H9 (cell line): ENCODE data around the gene APOA1. TPM values are rescaled to one million over a fixed set of nuclear protein-coding genes. Genes with fewer than 3 reads are reported as not detected.
A peak's percentile ranks its signal among the peaks of the same experiment; 100 is the strongest.

Source experiments
- DNase-seq: peaks from one replicate; pipeline ENCODE4 v3.0.0-alpha.2; 2017
- H2AFZ ChIP-seq: one replicate; pipeline ENCODE4 v1.6.1; 2013; ENCODE audit warnings: mild to moderate bottlenecking, low read length, control low read depth, moderate library complexity
- H2AK5ac ChIP-seq: 2 replicates; pipeline ENCODE4 v1.6.1; 2013; ENCODE audit warnings: low read length, control low read depth, mixed read lengths; ENCODE audit not compliant: insufficient read length
- H2BK120ac ChIP-seq: one replicate; pipeline ENCODE4 v1.6.1; 2013; ENCODE audit warnings: low read depth, mild to moderate bottlenecking, low read length, control low read depth, inconsistent platforms; ENCODE audit not compliant: poor library complexity, severe bottlenecking
- H2BK12ac ChIP-seq: 2 replicates; pipeline ENCODE4 v1.6.1; 2013; ENCODE audit warnings: low read length, control low read depth, mixed read lengths, low read depth; ENCODE audit not compliant: insufficient read length
- H2BK15ac ChIP-seq: 2 replicates; pipeline ENCODE4 v1.6.1; 2013; ENCODE audit warnings: low read depth, low read length, control low read depth
- H2BK20ac ChIP-seq: one replicate; pipeline ENCODE4 v1.6.1; 2013; ENCODE audit warnings: low read depth, mild to moderate bottlenecking, low read length, control low read depth, inconsistent platforms; ENCODE audit not compliant: poor library complexity, severe bottlenecking
- H2BK5ac ChIP-seq: 2 replicates; pipeline ENCODE4 v1.6.1; 2013; ENCODE audit warnings: low read length, control low read depth, mixed read lengths; ENCODE audit not compliant: insufficient read length
- H3K14ac ChIP-seq: 2 replicates; pipeline ENCODE4 v1.6.1; 2013; ENCODE audit warnings: low read length, control low read depth; ENCODE audit not compliant: insufficient read depth
- H3K18ac ChIP-seq: 2 replicates; pipeline ENCODE4 v1.6.1; 2013; ENCODE audit warnings: low read depth, mild to moderate bottlenecking, mixed read lengths, low read length, control low read depth; ENCODE audit not compliant: insufficient read length
- H3K23ac ChIP-seq: 2 replicates; pipeline ENCODE4 v1.6.1; 2013; ENCODE audit warnings: low read length, control low read depth, mixed read lengths, low read depth; ENCODE audit not compliant: insufficient read length
- H3K23me2 ChIP-seq: 2 replicates; pipeline ENCODE4 v1.6.1; 2013; ENCODE audit warnings: low read depth, mild to moderate bottlenecking, mixed read lengths, low read length, control low read depth; ENCODE audit not compliant: insufficient read length, poor library complexity, severe bottlenecking
- H3K27ac ChIP-seq: 2 replicates; pipeline ENCODE4 v1.5.1; 2013; ENCODE audit warnings: low read length, control low read depth, mixed read lengths, low read depth; ENCODE audit not compliant: insufficient read length
- H3K27me3 ChIP-seq: 2 replicates; pipeline ENCODE4 v1.6.1; 2013; ENCODE audit warnings: low read length, control low read depth, inconsistent platforms; ENCODE audit not compliant: insufficient read depth
- H3K4ac ChIP-seq: 2 replicates; pipeline ENCODE4 v1.6.1; 2013; ENCODE audit warnings: low read depth, mild to moderate bottlenecking, control low read depth, inconsistent platforms, low read length, moderate library complexity
- H3K4me1 ChIP-seq: 2 replicates; pipeline ENCODE4 v1.6.1; 2013; ENCODE audit warnings: low read length, control low read depth, inconsistent platforms; ENCODE audit not compliant: insufficient read depth
- H3K4me2 ChIP-seq: 2 replicates; pipeline ENCODE4 v1.6.1; 2013; ENCODE audit warnings: low read length, control low read depth, mixed read lengths; ENCODE audit not compliant: insufficient read length, insufficient read depth
- H3K56ac ChIP-seq: 2 replicates; pipeline ENCODE4 v1.6.1; 2013; ENCODE audit warnings: low read depth, mild to moderate bottlenecking, mixed read lengths, low read length, control low read depth; ENCODE audit not compliant: insufficient read length
- H3K79me1 ChIP-seq: 2 replicates; pipeline ENCODE4 v1.6.1; 2013; ENCODE audit warnings: low read depth, mild to moderate bottlenecking, moderate library complexity, low read length, control low read depth, inconsistent platforms; ENCODE audit not compliant: insufficient read depth, poor library complexity, severe bottlenecking
- H3K79me2 ChIP-seq: 2 replicates; pipeline ENCODE4 v1.6.1; 2013; ENCODE audit warnings: low read length, control low read depth, inconsistent platforms; ENCODE audit not compliant: insufficient read depth
- H3K9ac ChIP-seq: 2 replicates; pipeline ENCODE4 v1.6.1; 2013; ENCODE audit warnings: low read length, control low read depth, mixed read lengths; ENCODE audit not compliant: insufficient read length; ENCODE audit errors: extremely low read depth
- H3K9me3 ChIP-seq: one replicate; pipeline ENCODE4 v1.6.1; 2013; ENCODE audit warnings: low read depth, low read length, inconsistent platforms; ENCODE audit not compliant: control insufficient read depth
- H3T11ph ChIP-seq: one replicate; pipeline ENCODE4 v1.6.1; 2013; ENCODE audit warnings: mild to moderate bottlenecking, low read length, control low read depth, inconsistent platforms
- H4K20me1 ChIP-seq: one replicate; pipeline ENCODE4 v1.6.1; 2013; ENCODE audit not compliant: control insufficient read depth, insufficient read length, insufficient read depth
- H4K5ac ChIP-seq: 2 replicates; pipeline ENCODE4 v1.6.1; 2013; ENCODE audit warnings: low read depth, mild to moderate bottlenecking, mixed read lengths, low read length, control low read depth; ENCODE audit not compliant: insufficient read length
- H4K8ac ChIP-seq: replicated peaks from 2 replicates; pipeline ENCODE4 v1.6.1; 2013; ENCODE audit warnings: low read length, control low read depth, mixed read lengths, low read depth; ENCODE audit not compliant: insufficient read length
- H4K91ac ChIP-seq: 2 replicates; pipeline ENCODE4 v1.6.1; 2013; ENCODE audit warnings: low read depth, mild to moderate bottlenecking, moderate library complexity, mixed read lengths, low read length, control low read depth; ENCODE audit not compliant: insufficient read length
- H3K27ac Mint-ChIP-seq, 3 experiments: 2 replicates in 2 of 3; 3 replicates in 1 of 3; pipeline ENCODE4 v1.8.0; 2020 to 2021; ENCODE audit warnings: mixed read lengths in 3 of 3, mild to moderate bottlenecking in 1 of 3, moderate library complexity in 1 of 3
- H3K27me3 Mint-ChIP-seq: 2 replicates; pipeline ENCODE4 v1.8.0; 2021; ENCODE audit warnings: low read depth, mild to moderate bottlenecking, moderate library complexity, mixed read lengths
- H3K36me3 Mint-ChIP-seq, 3 experiments: 2 replicates in 2 of 3; 3 replicates in 1 of 3; pipeline ENCODE4 v1.8.0; 2020 to 2021; ENCODE audit warnings: low read depth in 3 of 3, mixed read lengths in 3 of 3; ENCODE audit not compliant: insufficient read depth in 1 of 3
- H3K4me1 Mint-ChIP-seq, 2 experiments: 2 replicates each; pipeline ENCODE4 v1.8.0; 2020; ENCODE audit warnings: mixed read lengths in 2 of 2
- H3K4me3 Mint-ChIP-seq, 2 experiments: 2 replicates in 1 of 2; 3 replicates in 1 of 2; pipeline ENCODE4 v1.8.0; 2020 to 2021; ENCODE audit warnings: mild to moderate bottlenecking in 2 of 2, mixed read lengths in 2 of 2, moderate library complexity in 1 of 2
- H3K9me3 Mint-ChIP-seq, 2 experiments: 2 replicates in 1 of 2; 3 replicates in 1 of 2; pipeline ENCODE4 v1.8.0; 2020; ENCODE audit warnings: mild to moderate bottlenecking in 2 of 2, mixed read lengths in 2 of 2, moderate library complexity in 1 of 2
- WGBS: extraction: QIAGEN DNeasy Blood & Tissue Kit; methylation state at CpG from one replicate; pipeline ENCODE4 v1.1.7; 2013; ENCODE audit warnings: missing lambda C conversion rate, low lambda C conversion rate, mixed read lengths; ENCODE audit not compliant: insufficient read length; ENCODE audit errors: extremely low coverage; 5-methylcytosine and 5-hydroxymethylcytosine counted together
- total RNA-seq: library from RNA; stranded (reverse); gene quantifications from 2 replicates; pipeline ENCODE4 v1.2.1, GENCODE V29; 2021
- TF ChIP-seq, protein P1 (sequence below): fragments of 200-600 bp; sonication (generic); conservative IDR thresholded peaks from 3 replicates; pipeline ENCODE4 v1.8.0; 2021; ENCODE audit warnings: antibody characterized with exemption, mild to moderate bottlenecking

APOA1 gene
- total RNA-seq, 1 experiment from 2014 or later = 0.68 TPM

DNA sequence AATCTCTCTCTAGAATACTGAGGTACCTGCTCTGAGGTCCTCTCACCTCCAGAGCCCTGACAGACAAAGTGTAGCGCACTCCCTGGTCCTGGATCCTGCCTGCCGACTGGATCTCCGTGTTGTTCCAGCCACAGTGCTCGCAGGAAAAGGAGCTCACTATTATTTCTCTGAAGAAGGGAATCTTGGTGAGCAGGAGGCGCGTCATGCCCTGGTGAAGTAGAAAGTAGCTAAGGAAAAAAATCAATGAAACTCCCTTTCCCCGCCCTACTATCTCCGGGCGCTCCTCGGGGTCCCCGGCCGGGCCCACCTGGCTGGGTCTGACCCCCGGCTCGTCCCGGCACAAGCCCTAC is 50.0 kb downstream of the APOA1 start:
- Histone ChIP-seq H3K27me3 (no peaks in the 10 kb centered on the region; the same call in 1 of the 2 replicates), H3K27ac (no peak overlapping the region), H2AK5ac (no peak overlapping the region), H4K91ac (no peak overlapping the region), H3K18ac (no peak overlapping the region), H4K5ac (no peak overlapping the region), H2BK15ac (no peak overlapping the region), H3K56ac (no peak overlapping the region), H3K4ac (no peak overlapping the region), H2AFZ (no peak overlapping the region), H3K23ac (no peak overlapping the region), H3K14ac (no peak overlapping the region; the same call in 1 of the 2 replicates), H2BK5ac (no peak overlapping the region), H3T11ph (no peak overlapping the region), H3K4me1 (no peaks in the 10 kb centered on the region; the same call in 1 of the 2 replicates), H2BK20ac (no peak overlapping the region), H4K8ac (no peak overlapping the region), H3K9me3 (no peaks in the 10 kb centered on the region), H3K79me2 (peaks cover 2% of the 10 kb centered on the region; the same call in 1 of the 2 replicates), H2BK12ac (no peak overlapping the region), H2BK120ac (no peak overlapping the region), H3K23me2 (peaks cover 13% of the 10 kb centered on the region), H3K4me2 (peak overlapping the region; percentile 71), H4K20me1 (no peaks in the 10 kb centered on the region), H3K9ac (peak overlapping the region; percentile 76), H3K79me1 (peaks cover 5% of the 10 kb centered on the region)
- Mint-ChIP-seq H3K4me1 (peaks cover 17 to 23% of the 10 kb centered on the region in 2 experiments), H3K9me3 (no peaks in the 10 kb centered on the region), H3K27me3 (peaks cover 22% of the 10 kb centered on the region), H3K4me3 (peak overlapping the region; percentile 88 to 91), H3K36me3 (peaks cover 30 to 48% (median 46%) of the 10 kb centered on the region in 3 experiments), H3K27ac (no peak overlapping the region)
- no peak for DNase-seq
- TF ChIP-seq, protein P1, sequence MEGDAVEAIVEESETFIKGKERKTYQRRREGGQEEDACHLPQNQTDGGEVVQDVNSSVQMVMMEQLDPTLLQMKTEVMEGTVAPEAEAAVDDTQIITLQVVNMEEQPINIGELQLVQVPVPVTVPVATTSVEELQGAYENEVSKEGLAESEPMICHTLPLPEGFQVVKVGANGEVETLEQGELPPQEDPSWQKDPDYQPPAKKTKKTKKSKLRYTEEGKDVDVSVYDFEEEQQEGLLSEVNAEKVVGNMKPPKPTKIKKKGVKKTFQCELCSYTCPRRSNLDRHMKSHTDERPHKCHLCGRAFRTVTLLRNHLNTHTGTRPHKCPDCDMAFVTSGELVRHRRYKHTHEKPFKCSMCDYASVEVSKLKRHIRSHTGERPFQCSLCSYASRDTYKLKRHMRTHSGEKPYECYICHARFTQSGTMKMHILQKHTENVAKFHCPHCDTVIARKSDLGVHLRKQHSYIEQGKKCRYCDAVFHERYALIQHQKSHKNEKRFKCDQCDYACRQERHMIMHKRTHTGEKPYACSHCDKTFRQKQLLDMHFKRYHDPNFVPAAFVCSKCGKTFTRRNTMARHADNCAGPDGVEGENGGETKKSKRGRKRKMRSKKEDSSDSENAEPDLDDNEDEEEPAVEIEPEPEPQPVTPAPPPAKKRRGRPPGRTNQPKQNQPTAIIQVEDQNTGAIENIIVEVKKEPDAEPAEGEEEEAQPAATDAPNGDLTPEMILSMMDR = no peak
- no CpG with 5 or more reads among the region's 15 CpGs for WGBS
